ENCODE results near the gene EDARADD.

- no peak for TF ChIP-seq POLR2AphosphoS5 (IDR thresholded peaks at IDR 0.05; ENCODE audit: low read depth, low read length)
- no peak for TF ChIP-seq POLR2A (IDR thresholded peaks at IDR 0.05; ENCODE audit: low read depth, low read length)
- TF ChIP-seq TAF1 (IDR thresholded peaks at IDR 0.05; ENCODE audit: borderline replicate concordance, low read depth, low read length) = no peak
Measured at GRCh38 chr1:236489710-236490377, 95.8 kb downstream of the EDARADD start.

All from GM12892 (cell line).